Astrocyte of the hippocampus (primary cell): ENCODE results near the gene FHDC1.

Source experiments
- DNase-seq: peaks from one replicate; pipeline ENCODE4 v3.0.0; 2011; ENCODE audit warnings: low read depth, low spot score

Gene FHDC1

DNA sequence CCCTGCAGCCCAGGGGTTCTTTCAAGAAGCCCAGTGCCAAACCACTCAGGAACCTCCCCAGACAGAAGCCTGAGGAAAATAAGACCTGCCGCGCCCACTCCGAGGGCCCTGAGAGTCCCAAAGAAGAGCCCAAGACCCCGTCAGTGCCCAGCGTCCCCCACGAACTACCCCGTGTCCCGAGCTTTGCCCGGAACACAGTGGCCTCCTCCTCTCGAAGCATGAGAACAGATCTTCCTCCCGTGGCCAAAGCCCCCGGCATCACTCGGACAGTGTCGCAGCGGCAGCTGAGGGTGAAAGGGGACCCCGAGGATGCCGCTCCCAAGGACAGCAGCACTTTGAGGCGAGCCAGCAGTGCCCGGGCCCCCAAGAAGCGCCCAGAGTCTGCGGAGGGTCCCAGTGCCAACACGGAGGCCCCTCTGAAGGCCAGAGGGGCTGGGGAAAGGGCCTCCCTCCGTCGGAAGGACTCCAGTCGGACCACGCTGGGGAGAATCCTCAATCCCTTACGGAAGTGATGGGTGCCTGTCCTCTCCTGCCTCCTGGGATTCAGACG lies 40.2 kb downstream of the FHDC1 start:
- no peak for DNase-seq

DNA sequence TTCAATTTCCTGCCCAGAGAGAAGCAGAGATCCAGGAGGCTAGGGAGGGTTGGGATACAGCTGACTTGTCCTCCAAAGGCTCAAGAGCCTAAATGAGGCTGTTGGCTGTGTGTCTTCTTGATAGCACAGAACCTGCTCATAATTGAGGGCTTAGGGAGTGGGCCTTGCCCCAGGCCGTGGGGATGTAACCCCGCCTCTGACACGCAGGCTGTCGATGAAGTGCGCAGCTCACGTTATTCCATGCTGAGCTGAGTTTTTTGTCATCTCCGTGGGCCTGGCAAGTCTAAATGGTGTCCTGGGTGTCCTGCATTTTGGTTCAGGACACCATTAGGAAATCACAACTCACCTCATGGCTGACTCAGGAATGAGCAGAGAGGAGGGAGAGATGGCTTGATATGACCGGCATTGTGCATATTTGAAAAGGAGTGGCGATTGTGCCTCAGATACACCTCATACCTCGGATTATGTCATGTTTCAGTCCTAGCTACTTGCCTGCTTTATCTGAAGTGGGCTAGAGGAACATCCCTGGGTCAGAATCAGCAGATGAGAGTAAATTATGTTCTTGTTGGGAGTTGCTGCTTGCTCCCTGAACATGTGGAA lies 43.7 kb downstream of the FHDC1 start:
- no peak for DNase-seq

DNA sequence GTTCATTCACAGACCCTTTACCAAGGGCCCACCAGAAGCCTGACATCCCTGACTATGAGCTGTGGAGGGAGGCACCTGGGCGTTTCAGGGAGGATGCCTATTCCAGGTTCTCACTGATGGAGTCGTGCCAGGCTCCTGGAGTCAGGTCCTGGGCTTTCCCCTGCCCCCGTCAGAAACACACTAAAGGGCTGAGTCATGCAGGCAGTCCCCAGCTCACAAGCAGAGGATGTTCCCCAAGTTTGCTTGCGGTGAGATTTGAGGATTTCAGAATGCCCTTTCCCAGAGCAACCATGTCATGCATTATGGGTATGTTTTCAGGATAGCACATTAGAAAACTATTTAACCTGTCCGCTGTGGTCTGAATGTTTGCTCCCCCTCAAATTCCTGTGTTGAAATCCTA lies 45.2 kb downstream of the FHDC1 start:
- peak; percentile 89 for DNase-seq

DNA sequence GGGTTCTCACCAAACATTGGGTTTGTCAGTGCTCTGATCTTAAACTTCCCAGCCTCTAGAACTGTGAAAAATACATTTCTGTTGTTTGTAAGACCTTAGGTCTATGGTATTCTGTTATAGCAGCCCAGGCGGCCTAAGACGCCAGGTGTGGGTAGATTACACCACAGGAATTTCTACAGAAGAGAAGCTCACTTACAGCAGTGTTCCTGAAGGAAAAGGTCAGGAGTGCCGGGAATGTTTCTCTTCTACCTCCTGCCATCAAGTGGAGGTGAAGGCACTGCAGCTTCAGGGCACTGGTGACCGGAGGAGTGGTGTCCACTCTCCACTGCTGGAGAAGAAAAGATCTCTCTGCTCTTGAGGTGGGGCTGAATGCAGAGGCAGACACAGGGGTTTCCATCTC lies 45.7 kb downstream of the FHDC1 start:
- peak; percentile 72 for DNase-seq

DNA sequence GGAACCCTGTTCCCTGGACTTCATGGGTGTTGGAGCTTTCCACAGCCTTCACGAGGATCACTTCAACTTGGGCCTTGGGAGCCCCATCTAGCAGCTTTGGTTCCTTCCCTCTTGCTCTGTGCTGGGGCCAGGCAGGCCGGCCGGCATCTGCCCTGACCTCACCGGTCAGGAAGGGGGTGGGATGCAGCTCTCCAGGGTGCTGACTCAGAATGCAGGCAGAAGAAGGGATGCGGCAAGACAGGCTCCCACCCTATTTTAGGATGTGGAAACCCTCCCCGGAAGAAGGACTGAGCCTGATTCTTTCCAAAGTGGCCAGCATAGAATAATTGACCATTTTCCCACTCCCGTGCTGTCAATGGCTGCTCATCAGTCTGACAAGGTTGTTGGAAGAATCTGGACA lies 47.1 kb downstream of the FHDC1 start:
- DNase-seq = peak; percentile 74

DNA sequence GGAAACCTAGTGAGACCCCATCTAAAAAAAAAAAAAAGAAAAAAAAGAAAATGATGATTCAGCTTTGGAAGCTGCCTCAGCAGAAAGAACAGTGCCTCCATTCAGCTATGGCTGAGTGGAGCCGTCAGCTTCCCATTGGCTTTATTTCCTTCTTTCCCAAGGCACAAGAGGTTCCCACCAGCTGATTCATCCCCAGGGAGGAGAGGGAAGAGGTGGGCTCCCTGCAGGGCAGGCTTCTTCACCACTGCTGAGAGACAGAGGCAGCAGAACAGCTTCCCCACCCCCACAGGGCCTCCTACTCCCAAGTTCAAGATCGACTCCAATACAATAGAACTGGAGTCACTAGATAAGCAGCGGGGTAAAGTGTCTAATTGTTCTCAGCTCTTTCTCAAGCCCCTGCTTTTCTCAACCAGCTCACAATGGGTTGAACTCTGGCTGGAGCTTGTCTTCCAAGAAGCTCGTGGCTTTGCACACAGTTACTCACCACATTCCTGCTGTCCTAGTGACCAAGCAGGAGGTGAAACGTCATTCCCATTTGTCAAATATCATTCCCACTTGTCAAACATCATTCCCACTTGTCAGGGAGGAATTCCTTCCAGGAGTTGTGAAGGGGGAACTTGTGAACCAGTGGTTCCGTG lies 47.8 kb downstream of the FHDC1 start:
- peak; percentile 92 for DNase-seq

DNA sequence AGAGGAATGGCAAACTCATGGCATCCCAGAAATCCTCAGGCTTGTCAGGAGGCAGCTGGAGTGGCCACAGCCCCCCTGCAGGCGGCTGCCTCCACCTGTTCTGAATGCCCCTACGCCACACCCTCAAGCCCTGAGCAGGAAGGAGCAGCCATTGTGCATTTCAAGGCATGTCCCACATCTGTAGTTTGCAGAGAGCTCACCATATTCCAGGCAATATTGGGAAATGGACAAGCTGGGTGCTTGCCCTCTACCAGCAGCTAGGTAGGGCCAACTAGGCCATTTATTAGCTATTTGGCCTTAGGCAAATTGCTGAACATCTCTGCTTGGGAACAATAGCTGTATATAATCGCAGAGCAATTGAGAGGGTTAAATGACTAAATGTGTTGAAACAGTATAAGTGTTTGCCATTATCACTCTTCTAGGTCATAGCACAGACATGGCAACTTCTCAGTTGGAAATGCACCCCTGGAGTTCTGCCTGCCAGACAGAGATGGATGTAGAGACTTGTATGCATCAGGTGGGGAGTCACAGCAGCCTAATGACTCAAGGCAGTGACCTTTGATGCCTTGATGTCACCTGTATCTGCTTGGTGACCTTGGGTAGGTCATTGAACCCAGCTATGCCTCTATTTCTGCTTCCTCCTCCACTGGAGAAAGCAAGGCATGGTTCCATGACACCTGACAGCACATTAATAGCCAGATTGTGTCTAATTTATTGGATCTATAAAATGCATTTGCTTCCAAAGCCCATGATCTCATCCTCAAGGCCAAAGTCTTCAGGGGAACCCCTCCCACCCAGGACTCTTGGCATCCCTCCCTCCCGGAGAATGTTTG lies 52.8 kb downstream of the FHDC1 start:
- DNase-seq = no peak

DNA sequence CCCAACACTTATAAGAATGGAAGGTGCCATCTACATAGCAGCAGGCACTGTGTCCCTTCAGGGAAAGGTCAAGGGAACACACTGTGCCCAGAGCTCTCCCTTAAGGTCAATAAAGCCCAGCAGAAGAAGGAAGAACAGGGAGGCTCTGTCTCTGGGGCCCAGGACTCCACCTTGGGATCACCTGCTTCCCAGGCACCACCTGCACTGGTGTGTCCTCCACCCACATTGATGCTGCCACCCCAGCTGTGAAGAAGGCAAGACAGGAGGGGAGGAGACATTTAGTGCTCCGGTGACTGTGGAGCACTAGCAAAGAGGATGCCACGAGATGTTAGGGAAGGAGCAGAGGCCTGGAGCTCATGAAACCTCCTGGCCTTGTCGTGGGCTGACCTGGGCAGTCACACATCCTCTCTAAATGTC lies 53.4 kb downstream of the FHDC1 start:
- DNase-seq = no peak

DNA sequence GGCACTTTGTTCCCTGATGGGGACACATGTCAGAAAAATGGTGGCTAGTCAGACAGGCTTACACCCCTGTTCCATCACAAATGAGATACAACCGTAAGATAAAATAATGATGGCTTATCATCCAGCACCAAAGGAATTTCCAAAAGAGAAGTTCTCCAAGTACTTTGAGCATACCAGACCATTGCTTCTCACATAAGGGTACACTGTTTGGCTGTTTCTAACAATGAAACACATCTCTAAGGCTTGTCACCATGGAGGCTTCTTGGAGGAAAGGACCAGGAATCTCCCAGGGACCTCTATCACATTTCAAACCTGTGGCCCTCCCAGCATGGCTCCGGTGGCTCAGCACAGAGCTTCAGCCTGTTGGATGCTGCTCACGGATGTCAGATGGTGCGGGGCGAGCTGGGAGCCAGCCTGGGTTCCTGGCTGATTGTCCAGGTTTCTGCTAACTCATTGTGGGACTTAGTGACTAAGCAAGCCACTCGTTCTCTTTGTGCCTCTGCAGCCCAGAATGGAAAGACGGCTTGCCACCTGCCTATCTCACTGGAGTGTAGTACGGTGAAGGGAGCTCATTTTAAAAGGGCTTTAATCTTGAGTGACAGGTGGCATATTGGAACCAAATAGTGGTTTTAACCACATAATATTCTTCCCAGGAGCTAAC lies 54.5 kb downstream of the FHDC1 start:
- DNase-seq = peak; percentile 39

DNA sequence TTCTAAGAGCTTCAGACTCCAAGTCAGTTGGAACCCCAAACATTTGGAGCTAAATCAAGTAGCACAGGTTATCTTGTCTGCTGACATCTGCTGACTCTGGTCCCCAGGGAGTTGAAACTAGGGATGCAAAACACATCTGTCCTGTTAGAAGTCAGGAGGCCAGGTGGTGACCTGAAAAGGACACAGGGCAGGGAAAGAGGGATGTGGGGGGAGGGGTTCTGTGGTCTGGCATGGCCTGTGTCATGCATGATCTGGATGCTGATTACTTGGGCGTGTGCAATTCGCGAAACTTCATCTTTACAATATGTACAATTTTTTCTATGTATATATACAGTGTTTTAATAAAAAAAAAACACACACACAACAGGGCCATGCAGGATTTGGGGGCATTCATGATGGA lies 55.3 kb downstream of the FHDC1 start:
- no peak for DNase-seq

DNA sequence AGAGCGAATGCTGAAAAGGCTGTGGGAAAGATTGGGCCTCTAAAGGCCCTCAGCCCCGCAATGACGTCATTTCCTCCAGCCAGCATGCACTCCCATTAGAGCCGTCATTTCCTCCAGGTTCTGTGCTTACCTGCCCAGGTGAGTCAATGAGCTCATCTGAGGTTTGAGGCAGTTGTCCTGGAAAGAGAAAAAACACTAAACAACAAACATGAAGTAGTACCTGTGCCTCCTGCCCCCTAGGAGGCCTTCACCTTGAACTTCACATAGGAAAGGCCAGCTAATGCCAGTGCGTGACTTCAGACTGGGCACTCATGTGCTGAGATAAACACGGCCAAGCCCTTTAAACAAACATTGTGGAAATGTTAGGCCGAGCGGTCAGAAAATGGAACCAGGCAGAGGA lies 55.9 kb downstream of the FHDC1 start:
- no peak for DNase-seq

DNA sequence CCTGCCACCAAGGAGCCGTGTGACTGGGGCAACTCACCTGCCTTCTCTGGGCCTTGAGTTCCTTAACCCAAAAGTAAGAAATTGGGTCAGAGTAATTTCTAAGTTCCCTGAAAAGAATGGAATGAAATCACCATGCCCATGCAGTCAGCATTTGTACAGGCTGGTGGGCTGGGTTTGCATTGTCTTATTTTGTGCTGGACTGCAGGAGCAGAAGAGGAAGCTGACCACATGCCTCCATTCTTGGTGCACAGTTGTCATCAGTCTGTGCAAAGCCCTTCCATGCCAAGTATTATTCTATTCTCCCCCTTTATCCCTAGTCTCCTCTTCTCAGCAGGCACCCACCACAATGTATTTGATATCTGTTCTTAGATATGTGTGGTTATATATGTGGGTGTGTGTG lies 56.3 kb downstream of the FHDC1 start:
- DNase-seq = no peak

DNA sequence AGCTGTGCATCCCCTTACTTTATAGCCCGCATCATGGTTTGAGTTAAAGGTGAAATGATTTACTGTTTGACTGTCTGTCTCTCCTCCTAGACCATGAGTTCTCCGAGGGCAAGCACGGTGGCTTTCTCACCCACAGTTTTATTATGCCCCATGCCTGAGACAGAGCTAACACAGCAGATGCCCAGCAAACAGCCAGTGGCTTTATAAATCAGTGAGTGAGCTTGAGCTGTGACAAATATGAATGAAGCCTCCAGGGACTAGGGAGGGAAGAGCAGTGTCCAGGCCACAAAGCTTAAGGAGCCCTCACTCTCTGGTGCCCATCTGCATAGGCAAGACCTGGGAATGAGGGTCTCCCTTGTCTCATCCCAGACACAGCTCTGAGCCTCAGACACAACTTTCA lies 57.9 kb downstream of the FHDC1 start:
- DNase-seq = no peak

DNA sequence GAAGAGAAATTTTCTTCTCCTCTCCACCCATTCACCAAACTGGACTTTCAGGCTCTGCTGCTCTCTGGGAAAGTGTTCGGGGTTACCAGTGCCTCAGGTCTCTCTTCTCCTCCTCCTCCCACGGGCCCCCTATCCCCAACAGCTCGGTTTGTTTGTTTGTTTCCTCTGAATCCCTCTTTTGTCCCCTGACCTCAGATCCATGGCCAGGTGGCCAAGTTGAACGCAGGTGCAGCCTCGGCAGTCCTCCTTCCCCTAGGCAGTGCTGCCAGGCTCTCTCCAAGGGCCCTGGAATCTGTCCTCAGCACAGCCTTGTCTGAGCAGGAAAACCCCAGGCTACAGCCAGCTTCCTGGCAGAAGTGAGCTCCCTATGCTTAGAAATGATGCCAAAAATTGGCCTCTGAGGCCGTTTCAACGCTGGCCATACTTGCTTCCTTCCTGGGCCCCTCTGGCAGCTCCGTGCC lies 60.0 kb downstream of the FHDC1 start:
- peak; percentile 29 for DNase-seq

DNA sequence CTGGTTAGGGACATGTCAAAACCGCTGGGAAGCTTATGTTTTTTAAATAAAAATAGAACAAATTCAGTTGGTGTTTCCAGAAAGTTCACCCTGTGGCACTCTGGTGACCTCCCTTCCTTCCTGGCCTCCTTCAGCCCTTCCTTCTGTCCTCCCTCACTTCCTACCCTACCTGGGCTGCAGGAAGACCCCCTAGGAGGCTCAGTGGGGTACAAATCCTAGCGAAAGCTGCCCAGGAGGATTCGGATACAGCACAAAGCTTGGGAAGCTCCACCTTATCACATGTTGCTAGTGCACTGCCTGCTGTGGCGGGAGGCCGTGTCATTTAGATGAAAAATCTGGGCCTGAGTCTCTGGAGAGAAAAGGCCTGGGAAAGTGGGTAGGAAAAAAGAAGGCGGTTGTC lies 60.5 kb downstream of the FHDC1 start:
- DNase-seq = no peak

DNA sequence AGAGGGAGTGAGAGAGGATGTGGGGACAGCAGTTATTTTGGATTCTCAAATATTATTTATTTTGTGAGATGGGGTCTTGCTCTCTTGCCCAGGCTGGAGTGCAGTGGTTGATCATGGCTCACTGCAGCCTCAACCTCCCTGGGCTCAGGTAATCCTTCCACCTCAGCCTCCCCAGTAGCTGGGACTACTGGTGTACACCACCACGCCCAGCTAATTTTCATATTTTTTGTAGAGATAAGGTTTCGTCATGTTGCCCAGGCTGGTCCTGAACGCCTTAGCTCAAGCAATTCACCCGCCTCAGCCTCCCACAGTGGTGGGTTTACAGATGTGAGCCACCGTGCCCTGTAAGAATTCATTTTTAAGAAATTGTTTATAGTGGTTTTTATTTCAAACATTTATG lies 61.2 kb downstream of the FHDC1 start:
- DNase-seq = no peak

DNA sequence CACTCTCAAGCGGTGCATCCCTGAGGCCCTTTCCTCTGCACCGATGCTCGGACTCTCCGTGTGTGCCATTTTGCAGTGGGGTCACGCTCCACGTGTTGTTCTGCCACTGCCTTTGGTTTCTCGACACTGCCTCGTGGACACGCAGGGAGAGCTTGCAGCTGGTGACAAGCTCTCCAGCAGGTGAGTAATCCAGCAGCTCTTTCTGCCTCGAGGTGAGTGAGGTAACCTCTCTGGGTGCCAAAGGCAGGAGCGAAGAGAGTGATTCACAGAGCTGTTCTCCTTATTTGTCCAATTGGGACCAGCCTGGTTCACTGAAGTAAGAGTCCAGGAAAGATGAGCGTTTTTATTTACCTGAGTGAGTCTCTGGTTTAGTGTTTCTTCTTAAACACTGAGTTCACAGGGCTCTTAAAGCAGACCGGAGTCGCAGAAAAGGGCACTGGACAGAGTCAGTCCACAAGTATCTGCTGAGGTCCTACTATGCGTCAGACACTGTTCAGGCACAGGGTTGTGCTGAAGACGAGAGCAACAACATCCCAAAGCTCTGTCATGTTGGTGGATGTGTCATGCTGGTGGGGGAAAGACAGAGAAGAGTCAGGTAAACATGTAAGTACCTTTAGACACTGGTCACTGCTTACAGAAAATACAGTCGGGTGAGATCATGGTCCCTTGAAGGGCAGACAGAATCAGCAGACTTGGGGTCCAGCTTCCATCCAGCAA lies 61.8 kb downstream of the FHDC1 start:
- peak; percentile 43 for DNase-seq

DNA sequence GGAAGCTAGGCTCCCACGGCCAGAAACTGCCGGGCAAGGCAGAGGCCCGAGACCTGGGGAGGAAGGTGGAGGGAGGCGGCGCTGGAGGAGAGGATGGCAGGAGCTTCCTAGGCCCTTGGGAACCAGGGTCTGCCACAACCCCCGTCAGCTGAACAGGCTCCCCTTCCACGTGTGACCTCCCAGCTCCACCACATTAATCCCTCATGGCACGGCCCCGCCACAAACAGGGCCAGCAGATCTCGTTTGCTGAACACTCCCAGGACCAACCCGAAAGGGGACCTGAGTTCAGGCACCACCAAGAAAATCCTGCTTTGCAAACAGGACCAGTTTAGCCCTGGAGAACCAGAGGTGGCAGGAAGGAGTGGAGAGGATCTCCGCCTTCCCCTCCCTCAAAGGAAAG lies 62.7 kb downstream of the FHDC1 start:
- DNase-seq = no peak

DNA sequence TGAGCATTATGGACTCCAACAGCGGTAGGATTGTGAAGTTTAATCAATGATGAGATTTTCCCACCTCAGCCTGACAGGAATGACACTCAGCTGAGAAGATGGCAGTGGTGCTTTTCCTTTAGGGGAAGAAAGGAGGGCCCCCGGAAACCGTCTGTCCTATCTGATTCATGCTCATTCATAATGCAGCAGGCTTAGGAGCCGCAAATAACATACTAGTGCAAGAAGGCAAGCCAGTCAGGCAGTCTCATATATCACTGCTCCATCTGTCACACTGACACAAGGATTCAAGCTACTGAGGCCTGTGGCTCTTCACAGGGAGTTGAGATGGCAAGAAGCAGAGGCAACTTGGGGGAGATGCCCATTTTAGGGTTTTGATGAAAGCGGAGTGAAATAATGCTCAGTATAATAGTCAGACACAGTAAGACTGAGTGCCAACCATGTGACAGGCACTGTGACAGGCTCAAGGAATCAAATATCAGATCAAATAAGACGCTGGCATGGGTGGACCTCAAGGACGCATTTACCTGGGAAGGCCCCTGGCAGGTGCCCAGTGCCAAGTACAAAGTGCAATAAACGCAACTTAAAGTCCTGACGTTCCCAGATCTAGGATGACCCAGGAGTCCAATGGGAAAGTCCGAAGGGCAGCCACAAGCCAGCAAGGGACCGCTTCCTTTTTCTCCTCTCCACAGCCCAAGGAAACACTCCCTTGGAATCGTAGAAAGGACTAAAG lies 63.4 kb downstream of the FHDC1 start:
- no peak for DNase-seq

DNA sequence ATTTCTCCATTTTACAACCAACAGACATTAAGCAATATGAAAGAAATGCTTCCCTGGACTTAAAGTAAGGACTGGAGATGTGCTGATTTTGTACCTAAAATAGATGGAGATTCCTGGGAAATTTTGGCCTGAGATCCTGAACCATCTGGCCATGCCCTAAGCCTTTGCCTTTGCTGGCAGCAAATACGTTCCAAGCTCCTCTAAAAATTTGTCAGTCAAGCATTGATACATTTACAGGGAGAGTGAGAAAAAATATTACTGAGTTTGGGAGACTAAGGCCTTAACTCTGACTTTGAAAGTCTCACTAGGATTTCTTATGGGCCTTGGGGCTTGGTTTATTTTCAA lies 63.9 kb downstream of the FHDC1 start:
- no peak for DNase-seq

DNA sequence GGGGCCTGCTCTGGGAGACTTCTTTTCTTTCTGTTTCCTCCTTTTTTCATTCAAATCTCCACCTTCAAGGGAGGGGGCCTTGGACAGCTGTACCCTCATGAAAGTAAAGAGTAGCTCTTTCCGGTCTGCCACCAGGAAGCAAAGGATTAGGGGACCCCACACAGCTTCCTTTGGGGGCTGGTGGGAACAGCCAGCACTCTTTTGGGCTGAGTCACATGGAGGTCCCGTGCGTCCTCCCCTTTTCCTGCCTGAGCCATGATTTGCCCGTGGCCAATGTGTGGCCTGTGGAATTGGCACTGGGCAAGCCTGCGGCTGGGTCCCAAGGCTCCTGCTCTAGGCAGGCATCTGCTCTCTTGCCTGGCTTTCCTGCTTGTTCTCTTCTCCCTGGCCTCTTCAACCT lies 65.5 kb downstream of the FHDC1 start:
- no peak for DNase-seq
